WTC11 (cell line): ENCODE results near the gene FGD5.

Experiments used
- GABPB1 ChIP-seq: sonication (generic); formaldehyde crosslinking; IDR thresholded peaks from 2 replicates; pipeline ENCODE4 v1.8.1; 2023; ENCODE audit warnings: mild to moderate bottlenecking, missing genetic modification reagents
- JUN ChIP-seq: sonication (generic); formaldehyde crosslinking; IDR thresholded peaks from 2 replicates; pipeline ENCODE4 v1.8.0; 2023; ENCODE audit warnings: mild to moderate bottlenecking, missing genetic modification reagents
- TCF7 ChIP-seq: sonication (generic); formaldehyde crosslinking; IDR thresholded peaks from 2 replicates; pipeline ENCODE4 v1.8.0; 2022; ENCODE audit warnings: mild to moderate bottlenecking, low read depth, missing genetic modification reagents, moderate library complexity
- TEAD4 ChIP-seq: sonication (generic); formaldehyde crosslinking; IDR thresholded peaks from 2 replicates; pipeline ENCODE4 v1.8.0; 2022; ENCODE audit warnings: mild to moderate bottlenecking, missing genetic modification reagents
- ZBTB21 ChIP-seq: sonication (generic); formaldehyde crosslinking; IDR thresholded peaks from 2 replicates; pipeline ENCODE4 v1.8.1; 2023; ENCODE audit warnings: mild to moderate bottlenecking, missing genetic modification reagents, borderline replicate concordance
- ZNF232 ChIP-seq: sonication (generic); formaldehyde crosslinking; IDR thresholded peaks from 2 replicates; pipeline ENCODE4 v1.8.0; 2022; ENCODE audit warnings: mild to moderate bottlenecking, missing genetic modification reagents
- ZNF396 ChIP-seq: fragments of 250-450 bp; sonication (Bioruptor Pico); IDR thresholded peaks from 2 replicates; pipeline ENCODE4 v1.8.0; 2021; ENCODE audit warnings: mild to moderate bottlenecking, moderate library complexity, borderline replicate concordance
- TF ChIP-seq, protein P1 (sequence below): fragments of 200-600 bp; IDR thresholded peaks from 2 replicates; pipeline ENCODE4 v1.8.0; 2022; ENCODE audit warnings: antibody characterized with exemption
- TF ChIP-seq, protein P2 (sequence below): sonication (generic); formaldehyde crosslinking; IDR thresholded peaks from 2 replicates; pipeline ENCODE4 v1.8.0; 2022; ENCODE audit warnings: mild to moderate bottlenecking, missing genetic modification reagents
- TF ChIP-seq, protein P3 (sequence below): fragments of 250-450 bp; sonication (Bioruptor Pico); IDR thresholded peaks from 2 replicates; pipeline ENCODE4 v1.9.0; 2021; ENCODE audit warnings: mild to moderate bottlenecking
- TF ChIP-seq, protein P4 (sequence below): sonication (generic); formaldehyde crosslinking; IDR thresholded peaks from 2 replicates; pipeline ENCODE4 v1.8.0; 2022; ENCODE audit warnings: mild to moderate bottlenecking, missing genetic modification reagents

DNA sequence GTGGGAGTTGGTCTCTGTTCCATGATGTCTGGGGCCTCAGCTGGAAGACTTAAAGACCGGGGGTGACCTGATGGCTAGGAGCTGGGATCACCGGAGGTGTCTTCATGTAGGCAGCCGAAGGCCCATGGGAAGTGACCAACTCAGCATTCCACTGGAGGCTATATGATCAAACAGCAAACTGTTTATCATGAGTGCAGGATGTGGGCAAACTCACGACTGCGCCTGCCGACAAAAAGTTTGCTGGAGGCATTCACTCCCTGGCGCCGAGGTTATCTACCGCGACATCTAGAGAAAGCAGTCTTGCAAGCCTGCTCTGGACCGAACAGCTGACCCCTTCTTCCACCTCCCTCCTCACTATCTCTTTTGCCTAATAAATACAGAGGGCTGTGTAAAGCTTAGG, 65.9 kb downstream of the FGD5 start:
- TF ChIP-seq ZBTB21 (CRISPR knock-in tag) (no peak), JUN (CRISPR knock-in tag) (no peak), ZNF232 (no peak), TEAD4 (CRISPR knock-in tag) (no peak), ZNF396 (CRISPR knock-in tag) (no peak), GABPB1 (CRISPR knock-in tag) (no peak), TCF7 (CRISPR knock-in tag) (no peak)
- TF ChIP-seq, protein P1, sequence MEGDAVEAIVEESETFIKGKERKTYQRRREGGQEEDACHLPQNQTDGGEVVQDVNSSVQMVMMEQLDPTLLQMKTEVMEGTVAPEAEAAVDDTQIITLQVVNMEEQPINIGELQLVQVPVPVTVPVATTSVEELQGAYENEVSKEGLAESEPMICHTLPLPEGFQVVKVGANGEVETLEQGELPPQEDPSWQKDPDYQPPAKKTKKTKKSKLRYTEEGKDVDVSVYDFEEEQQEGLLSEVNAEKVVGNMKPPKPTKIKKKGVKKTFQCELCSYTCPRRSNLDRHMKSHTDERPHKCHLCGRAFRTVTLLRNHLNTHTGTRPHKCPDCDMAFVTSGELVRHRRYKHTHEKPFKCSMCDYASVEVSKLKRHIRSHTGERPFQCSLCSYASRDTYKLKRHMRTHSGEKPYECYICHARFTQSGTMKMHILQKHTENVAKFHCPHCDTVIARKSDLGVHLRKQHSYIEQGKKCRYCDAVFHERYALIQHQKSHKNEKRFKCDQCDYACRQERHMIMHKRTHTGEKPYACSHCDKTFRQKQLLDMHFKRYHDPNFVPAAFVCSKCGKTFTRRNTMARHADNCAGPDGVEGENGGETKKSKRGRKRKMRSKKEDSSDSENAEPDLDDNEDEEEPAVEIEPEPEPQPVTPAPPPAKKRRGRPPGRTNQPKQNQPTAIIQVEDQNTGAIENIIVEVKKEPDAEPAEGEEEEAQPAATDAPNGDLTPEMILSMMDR: no peak
- TF ChIP-seq, protein P2, sequence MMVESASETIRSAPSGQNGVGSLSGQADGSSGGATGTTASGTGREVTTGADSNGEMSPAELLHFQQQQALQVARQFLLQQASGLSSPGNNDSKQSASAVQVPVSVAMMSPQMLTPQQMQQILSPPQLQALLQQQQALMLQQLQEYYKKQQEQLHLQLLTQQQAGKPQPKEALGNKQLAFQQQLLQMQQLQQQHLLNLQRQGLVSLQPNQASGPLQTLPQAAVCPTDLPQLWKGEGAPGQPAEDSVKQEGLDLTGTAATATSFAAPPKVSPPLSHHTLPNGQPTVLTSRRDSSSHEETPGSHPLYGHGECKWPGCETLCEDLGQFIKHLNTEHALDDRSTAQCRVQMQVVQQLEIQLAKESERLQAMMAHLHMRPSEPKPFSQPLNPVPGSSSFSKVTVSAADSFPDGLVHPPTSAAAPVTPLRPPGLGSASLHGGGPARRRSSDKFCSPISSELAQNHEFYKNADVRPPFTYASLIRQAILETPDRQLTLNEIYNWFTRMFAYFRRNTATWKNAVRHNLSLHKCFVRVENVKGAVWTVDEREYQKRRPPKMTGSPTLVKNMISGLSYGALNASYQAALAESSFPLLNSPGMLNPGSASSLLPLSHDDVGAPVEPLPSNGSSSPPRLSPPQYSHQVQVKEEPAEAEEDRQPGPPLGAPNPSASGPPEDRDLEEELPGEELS (CRISPR knock-in tag): no peak
- TF ChIP-seq, protein P3, sequence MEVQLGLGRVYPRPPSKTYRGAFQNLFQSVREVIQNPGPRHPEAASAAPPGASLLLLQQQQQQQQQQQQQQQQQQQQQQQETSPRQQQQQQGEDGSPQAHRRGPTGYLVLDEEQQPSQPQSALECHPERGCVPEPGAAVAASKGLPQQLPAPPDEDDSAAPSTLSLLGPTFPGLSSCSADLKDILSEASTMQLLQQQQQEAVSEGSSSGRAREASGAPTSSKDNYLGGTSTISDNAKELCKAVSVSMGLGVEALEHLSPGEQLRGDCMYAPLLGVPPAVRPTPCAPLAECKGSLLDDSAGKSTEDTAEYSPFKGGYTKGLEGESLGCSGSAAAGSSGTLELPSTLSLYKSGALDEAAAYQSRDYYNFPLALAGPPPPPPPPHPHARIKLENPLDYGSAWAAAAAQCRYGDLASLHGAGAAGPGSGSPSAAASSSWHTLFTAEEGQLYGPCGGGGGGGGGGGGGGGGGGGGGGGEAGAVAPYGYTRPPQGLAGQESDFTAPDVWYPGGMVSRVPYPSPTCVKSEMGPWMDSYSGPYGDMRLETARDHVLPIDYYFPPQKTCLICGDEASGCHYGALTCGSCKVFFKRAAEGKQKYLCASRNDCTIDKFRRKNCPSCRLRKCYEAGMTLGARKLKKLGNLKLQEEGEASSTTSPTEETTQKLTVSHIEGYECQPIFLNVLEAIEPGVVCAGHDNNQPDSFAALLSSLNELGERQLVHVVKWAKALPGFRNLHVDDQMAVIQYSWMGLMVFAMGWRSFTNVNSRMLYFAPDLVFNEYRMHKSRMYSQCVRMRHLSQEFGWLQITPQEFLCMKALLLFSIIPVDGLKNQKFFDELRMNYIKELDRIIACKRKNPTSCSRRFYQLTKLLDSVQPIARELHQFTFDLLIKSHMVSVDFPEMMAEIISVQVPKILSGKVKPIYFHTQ (CRISPR knock-in tag): no peak
- TF ChIP-seq, protein P4, sequence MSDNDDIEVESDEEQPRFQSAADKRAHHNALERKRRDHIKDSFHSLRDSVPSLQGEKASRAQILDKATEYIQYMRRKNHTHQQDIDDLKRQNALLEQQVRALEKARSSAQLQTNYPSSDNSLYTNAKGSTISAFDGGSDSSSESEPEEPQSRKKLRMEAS (CRISPR knock-in tag): no peak
